Liver (tissue), 9 donors: ENCODE results near the gene ADK. TPM values are rescaled to one million over a fixed set of nuclear protein-coding genes. Genes with fewer than 3 reads are reported as not detected.

Source experiments
- DNase-seq: peaks from one replicate; pipeline ENCODE4 v3.0.0-alpha.2; 2017; ENCODE audit warnings: low spot score
- H3K27ac ChIP-seq, 2 donors: one replicate each; pipeline ENCODE4 v1.7.0; 2013; ENCODE audit warnings: inconsistent platforms in 2 of 2, low read length in 2 of 2, control low read depth in 1 of 2, low read depth in 1 of 2, mild to moderate bottlenecking in 1 of 2
- H3K27me3 ChIP-seq, 4 donors: one replicate each; pipeline versions ENCODE4 v1.6.1 to v1.7.0; 2013; ENCODE audit warnings: low read length in 3 of 4, inconsistent platforms in 1 of 4, mild to moderate bottlenecking in 1 of 4, moderate library complexity in 1 of 4; ENCODE audit not compliant: control insufficient read depth in 4 of 4, insufficient read depth in 4 of 4
- H3K36me3 ChIP-seq, 4 donors: one replicate each; pipeline versions ENCODE4 v1.6.1 to v1.7.0; 2013; ENCODE audit warnings: low read length in 3 of 4, mild to moderate bottlenecking in 3 of 4, low read depth in 1 of 4, moderate library complexity in 1 of 4; ENCODE audit not compliant: control insufficient read depth in 4 of 4, insufficient read depth in 3 of 4
- H3K4me1 ChIP-seq, 4 donors: one replicate each; pipeline versions ENCODE4 v1.6.1 to v1.7.0; 2013; ENCODE audit warnings: low read length in 3 of 4, mild to moderate bottlenecking in 3 of 4, moderate library complexity in 1 of 4; ENCODE audit not compliant: control insufficient read depth in 4 of 4, insufficient read depth in 4 of 4
- H3K4me3 ChIP-seq, 3 donors: one replicate each; pipeline versions ENCODE4 v1.6.1 to v1.7.0; 2013; ENCODE audit warnings: low read length in 3 of 3, control low read depth in 1 of 3, low read depth in 1 of 3, mild to moderate bottlenecking in 1 of 3
- H3K9ac ChIP-seq, 2 donors: one replicate each; pipeline ENCODE4 v1.7.0; 2013; ENCODE audit warnings: low read length in 2 of 2, mild to moderate bottlenecking in 2 of 2, moderate library complexity in 2 of 2, control low read depth in 1 of 2, low read depth in 1 of 2
- H3K9me3 ChIP-seq, 4 donors: one replicate each; pipeline versions ENCODE4 v1.6.1 to v1.7.0; 2013; ENCODE audit warnings: low read length in 3 of 4; ENCODE audit not compliant: control insufficient read depth in 4 of 4
- EGR1 ChIP-seq, 2 donors: IDR thresholded peaks; 2 replicates each; pipeline ENCODE4 v1.6.1; 2016 to 2018; ENCODE audit warnings: antibody characterized with exemption in 2 of 2, low read depth in 2 of 2
- FOXA1 ChIP-seq: IDR thresholded peaks from 2 replicates; pipeline ENCODE4 v1.6.1; 2016; ENCODE audit warnings: antibody characterized with exemption
- GABPA ChIP-seq, 2 donors: IDR thresholded peaks in 1 of 2; conservative IDR thresholded peaks in 1 of 2; 2 replicates each; pipeline ENCODE4 v1.6.1; 2016; ENCODE audit warnings: antibody characterized with exemption in 2 of 2, mild to moderate bottlenecking in 1 of 2, moderate library complexity in 1 of 2
- HNF4A ChIP-seq, 2 donors: conservative IDR thresholded peaks; 2 replicates each; pipeline ENCODE4 v1.6.1; 2016; ENCODE audit warnings: antibody characterized with exemption in 2 of 2, mild to moderate bottlenecking in 2 of 2
- HNF4G ChIP-seq: IDR thresholded peaks from 2 replicates; pipeline ENCODE4 v1.6.1; 2016; ENCODE audit warnings: antibody characterized with exemption
- JUND ChIP-seq, 2 donors: IDR thresholded peaks; 2 replicates each; pipeline ENCODE4 v1.6.1; 2016; ENCODE audit warnings: antibody characterized with exemption in 2 of 2
- NR2F2 ChIP-seq: IDR thresholded peaks from 2 replicates; pipeline ENCODE4 v1.6.1; 2016; ENCODE audit warnings: antibody characterized with exemption
- RAD21 ChIP-seq, 2 donors: IDR thresholded peaks; 2 replicates each; pipeline ENCODE4 v1.6.1; 2016; ENCODE audit warnings: antibody characterized with exemption in 2 of 2, mild to moderate bottlenecking in 2 of 2
- RXRA ChIP-seq, 2 donors: IDR thresholded peaks; 2 replicates each; pipeline ENCODE4 v1.6.1; 2017 to 2018; ENCODE audit warnings: antibody characterized with exemption in 2 of 2, mild to moderate bottlenecking in 1 of 2
- SP1 ChIP-seq: IDR thresholded peaks from 2 replicates; pipeline ENCODE4 v1.6.1; 2018; ENCODE audit warnings: antibody characterized with exemption, mild to moderate bottlenecking
- TAF1 ChIP-seq: conservative IDR thresholded peaks from 2 replicates; pipeline ENCODE4 v1.6.1; 2016; ENCODE audit warnings: antibody characterized with exemption, mild to moderate bottlenecking
- YY1 ChIP-seq: IDR thresholded peaks from 2 replicates; pipeline ENCODE4 v1.6.1; 2016; ENCODE audit warnings: antibody characterized with exemption, mild to moderate bottlenecking
- WGBS: extraction: QIAGEN DNeasy Blood & Tissue Kit; methylation state at CpG from one replicate; pipeline ENCODE4 v1.1.7; 2013; 5-methylcytosine and 5-hydroxymethylcytosine counted together
- polyA plus RNA-seq, 2 donors: library from polyadenylated mRNA; stranded (reverse) in 1 of 2; unstranded in 1 of 2; fragments of 200-250 nt in 1 of 2; fragments of >200 nt in 1 of 2; fragmentation: Nextera tagmentation in 1 of 2; extraction: Ambion mirVana in 1 of 2; gene quantifications; one replicate each; pipeline versions ENCODE4 v1.2.1 to v1.2.3, GENCODE V29; 2013 to 2015
- total RNA-seq, 2 donors: library from RNA; depleted of rRNA; stranded (reverse); fragments of >200 nt; gene quantifications; one replicate each; pipeline ENCODE4 v1.2.3, GENCODE V29; 2014
- TF ChIP-seq, protein P1 (sequence below): IDR thresholded peaks from 2 replicates; pipeline ENCODE4 v1.6.1; 2016; ENCODE audit warnings: antibody characterized with exemption
- TF ChIP-seq, protein P2 (sequence below): IDR thresholded peaks from 2 replicates; pipeline ENCODE4 v1.6.1; 2016; ENCODE audit warnings: antibody characterized with exemption, mild to moderate bottlenecking
- TF ChIP-seq, protein P3 (sequence below): IDR thresholded peaks from 2 replicates; pipeline ENCODE4 v1.6.1; 2016; ENCODE audit warnings: antibody characterized with exemption
- TF ChIP-seq, protein P4 (sequence below): IDR thresholded peaks from 2 replicates; pipeline ENCODE4 v1.6.1; 2016; ENCODE audit warnings: antibody characterized with exemption
- donor health status: healthy.
- donor health status: healthy.
- donor health status: healthy.
- donor health status: healthy.
- donor health status: healthy.

Gene ADK
- total and polyA plus RNA-seq, 4 donors, result 18.0 to 110 (median 65.5) TPM

DNA sequence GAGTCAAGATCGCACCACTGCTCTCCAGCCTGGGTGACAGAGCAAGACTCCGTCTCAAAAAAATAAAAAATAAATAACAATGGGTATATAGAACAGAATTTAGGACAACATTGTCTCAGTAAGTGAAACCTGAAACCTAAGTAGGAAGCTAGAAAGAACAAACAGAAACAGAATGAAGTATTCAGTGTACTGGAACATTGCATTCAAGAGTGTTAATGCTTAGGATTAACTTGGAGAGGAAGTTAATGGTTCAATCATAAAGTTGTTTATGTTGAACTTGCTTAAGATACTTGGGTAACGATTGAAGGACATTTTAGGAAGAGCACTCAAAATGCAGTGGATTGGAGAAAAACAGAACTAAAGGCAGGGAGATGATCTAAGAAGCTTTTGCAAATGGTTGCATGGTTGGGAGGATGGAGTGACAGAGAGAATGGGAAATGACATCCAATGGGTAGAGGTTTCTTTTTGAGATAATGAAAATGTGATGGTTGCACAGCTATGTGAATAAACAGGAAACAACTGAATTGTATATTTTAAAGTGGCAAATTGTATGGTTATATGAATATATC, 233.7 kb downstream of the ADK start:
- Histone ChIP-seq H3K36me3 (no peaks in the 10 kb centered on the region), H3K27ac (no peak overlapping the region), H3K27me3 (no peaks in the 10 kb centered on the region), H3K9me3 (no peaks in the 10 kb centered on the region), H3K4me1 (no peaks in the 10 kb centered on the region), H3K9ac (no peak overlapping the region), H3K4me3 (no peak overlapping the region)
- no peak for DNase-seq
- no peak for TF ChIP-seq FOXA1
- TF ChIP-seq JUND (IDR thresholded peaks at IDR 0.05), result no peak
- no peak for TF ChIP-seq RXRA (IDR thresholded peaks at IDR 0.05)
- WGBS, result 94% methylated on average over 3 of the region's 3 CpGs

DNA sequence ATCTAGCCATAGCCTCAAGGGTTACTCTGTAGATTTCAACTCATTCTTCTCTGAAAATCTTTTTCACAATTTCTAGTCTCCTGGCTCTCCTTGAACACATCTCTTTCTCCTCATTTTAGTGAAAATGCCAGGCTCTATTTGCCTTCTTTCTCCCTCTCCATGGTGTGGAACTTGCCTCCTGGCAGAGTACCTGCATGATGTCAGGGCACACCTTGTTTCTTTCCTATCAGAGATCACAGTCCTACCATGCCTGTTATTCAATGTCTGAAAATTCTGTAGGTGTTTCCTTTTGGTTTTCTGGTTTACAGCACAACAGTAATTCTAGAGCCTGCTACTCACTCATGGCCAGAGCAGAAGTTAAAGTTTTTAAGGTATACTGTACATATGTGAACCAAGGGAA, 237.8 kb downstream of the ADK start:
- H3K27me3 ChIP-seq, result no peaks in the 10 kb centered on the region
- TF ChIP-seq HNF4A (conservative IDR thresholded peaks at IDR 0.05) (no peak), HNF4G (no peak), RAD21 (IDR thresholded peaks at IDR 0.05) (no peak), TAF1 (no peak), YY1 (no peak), NR2F2 (no peak), JUND (IDR thresholded peaks at IDR 0.05) (no peak), GABPA (IDR thresholded peaks at IDR 0.05 in 1 of 2, conservative IDR thresholded peaks at IDR 0.05 in 1 of 2) (no peak), EGR1 (IDR thresholded peaks at IDR 0.05; ENCODE audit: low read depth in 2 of 2) (no peak), SP1 (no peak), RXRA (IDR thresholded peaks at IDR 0.05) (no peak), FOXA1 (no peak)
- TF ChIP-seq, protein P1, sequence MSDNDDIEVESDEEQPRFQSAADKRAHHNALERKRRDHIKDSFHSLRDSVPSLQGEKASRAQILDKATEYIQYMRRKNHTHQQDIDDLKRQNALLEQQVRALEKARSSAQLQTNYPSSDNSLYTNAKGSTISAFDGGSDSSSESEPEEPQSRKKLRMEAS, result no peak
- TF ChIP-seq, protein P2, sequence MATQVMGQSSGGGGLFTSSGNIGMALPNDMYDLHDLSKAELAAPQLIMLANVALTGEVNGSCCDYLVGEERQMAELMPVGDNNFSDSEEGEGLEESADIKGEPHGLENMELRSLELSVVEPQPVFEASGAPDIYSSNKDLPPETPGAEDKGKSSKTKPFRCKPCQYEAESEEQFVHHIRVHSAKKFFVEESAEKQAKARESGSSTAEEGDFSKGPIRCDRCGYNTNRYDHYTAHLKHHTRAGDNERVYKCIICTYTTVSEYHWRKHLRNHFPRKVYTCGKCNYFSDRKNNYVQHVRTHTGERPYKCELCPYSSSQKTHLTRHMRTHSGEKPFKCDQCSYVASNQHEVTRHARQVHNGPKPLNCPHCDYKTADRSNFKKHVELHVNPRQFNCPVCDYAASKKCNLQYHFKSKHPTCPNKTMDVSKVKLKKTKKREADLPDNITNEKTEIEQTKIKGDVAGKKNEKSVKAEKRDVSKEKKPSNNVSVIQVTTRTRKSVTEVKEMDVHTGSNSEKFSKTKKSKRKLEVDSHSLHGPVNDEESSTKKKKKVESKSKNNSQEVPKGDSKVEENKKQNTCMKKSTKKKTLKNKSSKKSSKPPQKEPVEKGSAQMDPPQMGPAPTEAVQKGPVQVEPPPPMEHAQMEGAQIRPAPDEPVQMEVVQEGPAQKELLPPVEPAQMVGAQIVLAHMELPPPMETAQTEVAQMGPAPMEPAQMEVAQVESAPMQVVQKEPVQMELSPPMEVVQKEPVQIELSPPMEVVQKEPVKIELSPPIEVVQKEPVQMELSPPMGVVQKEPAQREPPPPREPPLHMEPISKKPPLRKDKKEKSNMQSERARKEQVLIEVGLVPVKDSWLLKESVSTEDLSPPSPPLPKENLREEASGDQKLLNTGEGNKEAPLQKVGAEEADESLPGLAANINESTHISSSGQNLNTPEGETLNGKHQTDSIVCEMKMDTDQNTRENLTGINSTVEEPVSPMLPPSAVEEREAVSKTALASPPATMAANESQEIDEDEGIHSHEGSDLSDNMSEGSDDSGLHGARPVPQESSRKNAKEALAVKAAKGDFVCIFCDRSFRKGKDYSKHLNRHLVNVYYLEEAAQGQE, result no peak
- TF ChIP-seq, protein P3, sequence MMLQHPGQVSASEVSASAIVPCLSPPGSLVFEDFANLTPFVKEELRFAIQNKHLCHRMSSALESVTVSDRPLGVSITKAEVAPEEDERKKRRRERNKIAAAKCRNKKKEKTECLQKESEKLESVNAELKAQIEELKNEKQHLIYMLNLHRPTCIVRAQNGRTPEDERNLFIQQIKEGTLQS, result no peak
- TF ChIP-seq, protein P4, sequence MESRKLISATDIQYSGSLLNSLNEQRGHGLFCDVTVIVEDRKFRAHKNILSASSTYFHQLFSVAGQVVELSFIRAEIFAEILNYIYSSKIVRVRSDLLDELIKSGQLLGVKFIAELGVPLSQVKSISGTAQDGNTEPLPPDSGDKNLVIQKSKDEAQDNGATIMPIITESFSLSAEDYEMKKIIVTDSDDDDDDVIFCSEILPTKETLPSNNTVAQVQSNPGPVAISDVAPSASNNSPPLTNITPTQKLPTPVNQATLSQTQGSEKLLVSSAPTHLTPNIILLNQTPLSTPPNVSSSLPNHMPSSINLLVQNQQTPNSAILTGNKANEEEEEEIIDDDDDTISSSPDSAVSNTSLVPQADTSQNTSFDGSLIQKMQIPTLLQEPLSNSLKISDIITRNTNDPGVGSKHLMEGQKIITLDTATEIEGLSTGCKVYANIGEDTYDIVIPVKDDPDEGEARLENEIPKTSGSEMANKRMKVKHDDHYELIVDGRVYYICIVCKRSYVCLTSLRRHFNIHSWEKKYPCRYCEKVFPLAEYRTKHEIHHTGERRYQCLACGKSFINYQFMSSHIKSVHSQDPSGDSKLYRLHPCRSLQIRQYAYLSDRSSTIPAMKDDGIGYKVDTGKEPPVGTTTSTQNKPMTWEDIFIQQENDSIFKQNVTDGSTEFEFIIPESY, result no peak
- no peaks in the 10 kb centered on the region for H3K9me3 ChIP-seq
- DNase-seq, result no peak
- H3K36me3 ChIP-seq, result no peaks in the 10 kb centered on the region
- H3K9ac ChIP-seq, result no peak overlapping the region
- peak overlapping the region in 1 of 2 donors; percentile 12 for H3K27ac ChIP-seq
- no peaks in the 10 kb centered on the region for H3K4me1 ChIP-seq
- no peak overlapping the region for H3K4me3 ChIP-seq
